ENCODE data around the gene CHRDL2.

DNA sequence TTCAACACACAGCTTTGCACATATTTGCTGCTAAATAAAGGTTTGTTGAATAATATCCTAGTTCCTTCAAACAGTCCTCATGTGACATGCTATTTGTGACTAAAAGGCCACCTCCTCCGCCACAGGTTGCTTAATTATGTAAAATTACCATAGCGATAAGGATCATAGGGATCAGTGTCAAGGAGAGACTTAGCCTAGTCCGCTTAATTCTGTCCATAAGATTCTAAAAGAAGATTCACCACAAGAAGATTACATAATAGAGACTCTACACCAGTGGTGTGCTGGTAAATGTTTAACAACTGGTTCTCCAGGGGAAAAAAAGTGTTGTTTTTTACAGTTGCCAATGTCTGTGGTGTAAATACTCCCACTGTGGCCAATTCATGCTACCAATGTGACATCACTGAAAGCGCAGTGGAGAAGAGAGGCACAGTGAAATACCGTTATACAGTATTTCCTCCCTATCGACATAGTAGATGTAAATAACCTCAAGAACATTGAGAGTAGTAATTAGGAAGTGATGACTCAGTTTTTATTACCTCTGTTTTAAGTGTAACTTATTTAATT lies 4.2 kb upstream of the CHRDL2 start:
- TF ChIP-seq POLR2A (IDR thresholded peaks at IDR 0.05), result no peak
- TF ChIP-seq, protein P1, sequence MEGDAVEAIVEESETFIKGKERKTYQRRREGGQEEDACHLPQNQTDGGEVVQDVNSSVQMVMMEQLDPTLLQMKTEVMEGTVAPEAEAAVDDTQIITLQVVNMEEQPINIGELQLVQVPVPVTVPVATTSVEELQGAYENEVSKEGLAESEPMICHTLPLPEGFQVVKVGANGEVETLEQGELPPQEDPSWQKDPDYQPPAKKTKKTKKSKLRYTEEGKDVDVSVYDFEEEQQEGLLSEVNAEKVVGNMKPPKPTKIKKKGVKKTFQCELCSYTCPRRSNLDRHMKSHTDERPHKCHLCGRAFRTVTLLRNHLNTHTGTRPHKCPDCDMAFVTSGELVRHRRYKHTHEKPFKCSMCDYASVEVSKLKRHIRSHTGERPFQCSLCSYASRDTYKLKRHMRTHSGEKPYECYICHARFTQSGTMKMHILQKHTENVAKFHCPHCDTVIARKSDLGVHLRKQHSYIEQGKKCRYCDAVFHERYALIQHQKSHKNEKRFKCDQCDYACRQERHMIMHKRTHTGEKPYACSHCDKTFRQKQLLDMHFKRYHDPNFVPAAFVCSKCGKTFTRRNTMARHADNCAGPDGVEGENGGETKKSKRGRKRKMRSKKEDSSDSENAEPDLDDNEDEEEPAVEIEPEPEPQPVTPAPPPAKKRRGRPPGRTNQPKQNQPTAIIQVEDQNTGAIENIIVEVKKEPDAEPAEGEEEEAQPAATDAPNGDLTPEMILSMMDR (IDR thresholded peaks at IDR 0.05), result no peak

Measured in testis (tissue), 2 donors.